Measurements from ENCODE around the gene ZNF155.

DNA sequence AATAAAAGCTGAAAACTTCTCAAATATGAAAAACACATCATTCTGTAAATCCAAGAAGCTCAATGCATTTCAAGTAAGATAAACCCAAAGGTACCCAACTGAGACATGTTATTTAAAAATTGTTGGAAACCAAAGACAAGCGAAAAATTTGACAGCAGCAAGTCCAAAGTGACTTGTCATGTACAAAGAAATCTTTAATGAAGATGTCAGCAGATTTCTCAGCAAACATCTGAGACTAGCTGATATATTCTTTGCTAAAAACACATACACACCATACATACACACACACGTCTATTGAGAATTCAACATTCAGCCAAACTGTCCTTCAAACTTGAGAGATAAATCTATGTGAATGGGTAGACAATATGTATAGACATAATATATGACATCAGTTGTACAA, 35.5 kb downstream of the ZNF155 start:
- TF ChIP-seq, protein P1, sequence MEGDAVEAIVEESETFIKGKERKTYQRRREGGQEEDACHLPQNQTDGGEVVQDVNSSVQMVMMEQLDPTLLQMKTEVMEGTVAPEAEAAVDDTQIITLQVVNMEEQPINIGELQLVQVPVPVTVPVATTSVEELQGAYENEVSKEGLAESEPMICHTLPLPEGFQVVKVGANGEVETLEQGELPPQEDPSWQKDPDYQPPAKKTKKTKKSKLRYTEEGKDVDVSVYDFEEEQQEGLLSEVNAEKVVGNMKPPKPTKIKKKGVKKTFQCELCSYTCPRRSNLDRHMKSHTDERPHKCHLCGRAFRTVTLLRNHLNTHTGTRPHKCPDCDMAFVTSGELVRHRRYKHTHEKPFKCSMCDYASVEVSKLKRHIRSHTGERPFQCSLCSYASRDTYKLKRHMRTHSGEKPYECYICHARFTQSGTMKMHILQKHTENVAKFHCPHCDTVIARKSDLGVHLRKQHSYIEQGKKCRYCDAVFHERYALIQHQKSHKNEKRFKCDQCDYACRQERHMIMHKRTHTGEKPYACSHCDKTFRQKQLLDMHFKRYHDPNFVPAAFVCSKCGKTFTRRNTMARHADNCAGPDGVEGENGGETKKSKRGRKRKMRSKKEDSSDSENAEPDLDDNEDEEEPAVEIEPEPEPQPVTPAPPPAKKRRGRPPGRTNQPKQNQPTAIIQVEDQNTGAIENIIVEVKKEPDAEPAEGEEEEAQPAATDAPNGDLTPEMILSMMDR (IDR thresholded peaks at IDR 0.05; ENCODE audit: low read length): no peak
- TF ChIP-seq EZH2 (optimal IDR thresholded peaks at IDR 0.05; ENCODE audit: low read depth, low read length) (no peak), EZH2phosphoT487 (IDR thresholded peaks at IDR 0.05; ENCODE audit: low read length) (no peak)
